ENCODE measurements around the gene POLR2C. TPM values are rescaled to one million over a fixed set of nuclear protein-coding genes. Genes with fewer than 3 reads are reported as not detected.

Gene POLR2C
- 10 to 100 TPM; 48.6 to 61.7 TPM for total RNA-seq

DNA sequence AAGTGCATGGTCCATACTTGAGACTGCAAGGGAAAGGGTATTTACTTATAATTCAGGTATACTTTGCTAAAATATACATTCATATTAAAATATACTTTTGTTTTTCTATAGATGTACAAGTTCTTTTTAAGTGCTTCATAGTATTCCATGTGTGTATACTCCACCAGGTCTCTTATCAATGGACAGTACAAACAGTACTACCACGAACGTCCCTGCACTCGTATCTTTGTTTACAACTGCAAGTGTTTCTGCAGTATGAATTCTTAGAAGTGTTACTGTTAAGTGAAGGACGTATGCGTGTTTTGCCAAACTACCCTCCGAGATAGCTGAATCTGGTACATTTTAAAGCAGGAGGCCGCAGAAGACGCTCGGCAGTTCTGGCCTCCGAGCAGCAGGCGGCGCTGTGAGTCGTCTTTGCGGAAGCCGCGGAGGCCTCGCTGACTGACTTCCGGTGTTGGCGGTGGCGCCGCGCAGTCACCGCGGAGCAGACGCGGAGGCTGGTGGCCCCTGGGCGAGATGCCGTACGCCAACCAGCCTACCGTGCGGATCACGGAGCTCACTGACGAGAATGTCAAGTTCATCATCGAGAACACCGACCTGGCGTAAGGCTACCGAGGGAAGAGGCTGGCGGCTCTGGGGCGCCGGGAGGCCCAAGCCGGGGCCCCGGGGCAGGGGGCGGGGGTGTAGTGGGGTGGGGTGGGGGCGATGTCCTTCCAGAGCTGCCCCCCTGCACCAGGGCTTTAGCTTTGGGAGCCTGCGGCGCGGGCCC, at the start of gene POLR2C:
TSS of gene POLR2C (plus strand) at position 471 of the 769 bp plus-strand sequence. CDS start at position 517, 46 bp downstream.
- ATAC-seq (peak; percentile 96), DNase-seq (peak; percentile 94)
- CTCF ChIA-PET = interaction anchor here (0.6 to 5.2 kb wide), 24 partner anchors 10 to 217 kb away, joined by 3 to 55 read pairs (median 5); partner anchors contain the start of genes ADGRG5, CCDC102A, CIAPIN1 and COQ9
- Mint-ChIP-seq H3K9me3 (ENCODE audit: low read depth) (no peaks in the 10 kb centered on the region), H3K27ac (peak within 1 kb of the TSS; percentile 98), H3K4me1 (peaks cover 31% of the 10 kb centered on the region), H3K27me3 (no peaks in the 10 kb centered on the region), H3K36me3 (peaks cover 16% of the 10 kb centered on the region), H3K4me3 (peak within 1 kb of the TSS; percentile 94)

DNA sequence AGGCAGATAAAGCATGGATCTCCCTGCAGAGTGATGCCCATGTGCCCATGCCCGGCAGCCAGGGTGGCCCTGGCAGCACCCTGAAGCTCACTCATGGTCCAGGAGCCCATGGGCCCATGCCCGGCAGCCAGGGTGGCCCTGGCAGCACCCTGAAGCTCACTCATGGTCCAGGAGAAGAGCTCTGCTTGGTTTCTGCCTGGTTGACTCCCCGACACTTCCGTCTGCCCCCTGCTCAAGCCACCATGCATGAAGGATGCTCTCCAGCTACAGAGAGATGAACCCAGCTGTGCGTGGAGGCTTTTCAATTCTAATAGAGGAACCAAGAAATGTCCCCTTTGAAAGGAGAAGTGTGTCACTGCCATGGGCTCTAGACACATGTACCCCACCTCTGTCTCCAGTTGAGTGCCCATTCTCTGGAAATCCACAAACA, 49.2 kb upstream of the POLR2C start:
- ATAC-seq (no peak), DNase-seq (no peak)
- H3K4me3 Mint-ChIP-seq = no peak overlapping the region
- CTCF ChIA-PET = interaction anchor here (1.6 to 15.5 kb wide), 2 partner anchors 106 to 111 kb away, joined by 7 to 283 read pairs; no protein-coding TSS in a partner anchor
- peaks cover 3% of the 10 kb centered on the region for H3K27me3 Mint-ChIP-seq
- peaks cover 10% of the 10 kb centered on the region for H3K4me1 Mint-ChIP-seq
- H3K36me3 Mint-ChIP-seq = no peaks in the 10 kb centered on the region
- no peak overlapping the region for H3K27ac Mint-ChIP-seq
- no peaks in the 10 kb centered on the region for H3K9me3 Mint-ChIP-seq (ENCODE audit: low read depth)

DNA sequence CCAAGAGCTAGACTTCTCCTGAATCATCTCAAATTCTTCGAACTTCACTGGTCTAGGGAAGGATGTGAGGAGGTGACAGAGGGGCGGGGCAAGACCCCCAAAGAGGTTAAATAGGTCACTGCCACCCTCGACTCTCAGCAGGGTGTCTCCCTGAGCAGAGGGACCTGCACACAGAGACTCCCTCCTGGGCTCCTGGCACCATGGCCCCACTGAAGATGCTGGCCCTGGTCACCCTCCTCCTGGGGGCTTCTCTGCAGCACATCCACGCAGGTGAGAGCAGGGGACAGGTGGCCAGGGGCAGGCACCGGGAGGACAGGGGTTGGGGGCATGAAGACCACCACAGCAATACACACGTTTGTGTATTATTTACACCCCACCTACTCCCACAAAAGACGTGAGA, 48.7 kb upstream of the POLR2C start:
- ATAC-seq (no peak), DNase-seq (no peak)
- H3K9me3 Mint-ChIP-seq (ENCODE audit: low read depth) = no peaks in the 10 kb centered on the region
- peaks cover 13% of the 10 kb centered on the region for H3K4me1 Mint-ChIP-seq
- no peaks in the 10 kb centered on the region for H3K36me3 Mint-ChIP-seq
- no peak overlapping the region for H3K4me3 Mint-ChIP-seq
- CTCF ChIA-PET = interaction anchor here (0.6 to 15.5 kb wide), 4 partner anchors 8 to 111 kb away, joined by 3 to 283 read pairs (median 5); no protein-coding TSS in a partner anchor
- H3K27ac Mint-ChIP-seq = no peak overlapping the region
- H3K27me3 Mint-ChIP-seq = peaks cover 3% of the 10 kb centered on the region

DNA sequence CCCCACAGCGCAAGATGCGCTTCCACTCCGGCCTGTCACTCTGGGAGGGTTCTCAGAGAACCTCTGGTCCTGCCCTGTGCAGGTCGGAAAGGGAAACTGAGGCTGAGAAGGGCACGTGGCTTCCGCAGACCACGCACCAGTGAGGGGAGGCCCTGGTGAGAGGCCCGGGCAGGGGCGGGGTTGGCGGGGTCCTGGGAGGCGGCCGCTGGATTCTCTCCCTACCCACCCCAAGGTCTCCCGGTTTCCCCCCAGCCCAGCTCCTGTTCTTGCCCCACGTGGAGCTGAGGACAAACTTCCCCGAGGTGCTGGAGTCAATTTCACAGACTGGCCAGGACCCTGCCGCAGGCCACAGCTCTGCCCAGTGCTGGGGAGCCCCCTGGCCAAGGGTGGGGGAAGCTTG, 46.4 kb upstream of the POLR2C start:
- ATAC-seq (no peak), DNase-seq (no peak)
- peaks cover 19% of the 10 kb centered on the region for H3K4me1 Mint-ChIP-seq
- H3K4me3 Mint-ChIP-seq = no peak overlapping the region
- H3K27me3 Mint-ChIP-seq = no peaks in the 10 kb centered on the region
- no peaks in the 10 kb centered on the region for H3K36me3 Mint-ChIP-seq
- H3K27ac Mint-ChIP-seq = no peak overlapping the region
- no peaks in the 10 kb centered on the region for H3K9me3 Mint-ChIP-seq (ENCODE audit: low read depth)
- CTCF ChIA-PET = interaction anchor here (0.9 to 15.5 kb wide), 21 partner anchors 11 to 332 kb away, joined by 3 to 283 read pairs (median 6); partner anchors contain the start of genes ARL2BP, CCL17, CIAPIN1 and COQ9

DNA sequence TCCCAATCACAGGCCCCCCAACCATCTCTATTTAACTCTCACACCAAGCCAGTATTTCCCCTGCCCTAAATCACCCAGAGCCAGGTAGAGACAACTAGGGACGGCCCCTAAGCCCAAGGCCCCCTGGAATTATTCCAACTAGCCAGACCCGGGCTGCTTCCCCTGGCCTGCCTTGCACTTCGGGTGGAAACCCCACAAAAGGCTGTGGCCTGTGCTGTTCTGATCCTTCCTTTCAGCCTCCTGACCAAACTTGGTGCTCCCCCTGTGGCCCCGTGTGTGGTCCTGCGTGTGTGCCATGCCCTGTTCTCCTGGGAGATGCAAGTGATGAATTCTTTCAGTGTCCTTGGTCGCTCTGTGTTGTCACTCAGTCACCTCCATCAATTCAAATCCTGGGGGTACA, 43.0 kb upstream of the POLR2C start:
- no peaks in the 10 kb centered on the region for H3K27me3 Mint-ChIP-seq
- peak overlapping the region; percentile 83 for H3K27ac Mint-ChIP-seq
- H3K36me3 Mint-ChIP-seq = no peaks in the 10 kb centered on the region
- DNase-seq = no peak
- no peak for ATAC-seq
- H3K4me1 Mint-ChIP-seq = peaks cover 19% of the 10 kb centered on the region
- CTCF ChIA-PET = interaction anchor here (0.7 to 15.5 kb wide), 17 partner anchors 12 to 336 kb away, joined by 3 to 283 read pairs (median 8); partner anchors contain the start of genes CIAPIN1, COQ9 and POLR2C
- no peaks in the 10 kb centered on the region for H3K9me3 Mint-ChIP-seq (ENCODE audit: low read depth)
- no peak overlapping the region for H3K4me3 Mint-ChIP-seq

DNA sequence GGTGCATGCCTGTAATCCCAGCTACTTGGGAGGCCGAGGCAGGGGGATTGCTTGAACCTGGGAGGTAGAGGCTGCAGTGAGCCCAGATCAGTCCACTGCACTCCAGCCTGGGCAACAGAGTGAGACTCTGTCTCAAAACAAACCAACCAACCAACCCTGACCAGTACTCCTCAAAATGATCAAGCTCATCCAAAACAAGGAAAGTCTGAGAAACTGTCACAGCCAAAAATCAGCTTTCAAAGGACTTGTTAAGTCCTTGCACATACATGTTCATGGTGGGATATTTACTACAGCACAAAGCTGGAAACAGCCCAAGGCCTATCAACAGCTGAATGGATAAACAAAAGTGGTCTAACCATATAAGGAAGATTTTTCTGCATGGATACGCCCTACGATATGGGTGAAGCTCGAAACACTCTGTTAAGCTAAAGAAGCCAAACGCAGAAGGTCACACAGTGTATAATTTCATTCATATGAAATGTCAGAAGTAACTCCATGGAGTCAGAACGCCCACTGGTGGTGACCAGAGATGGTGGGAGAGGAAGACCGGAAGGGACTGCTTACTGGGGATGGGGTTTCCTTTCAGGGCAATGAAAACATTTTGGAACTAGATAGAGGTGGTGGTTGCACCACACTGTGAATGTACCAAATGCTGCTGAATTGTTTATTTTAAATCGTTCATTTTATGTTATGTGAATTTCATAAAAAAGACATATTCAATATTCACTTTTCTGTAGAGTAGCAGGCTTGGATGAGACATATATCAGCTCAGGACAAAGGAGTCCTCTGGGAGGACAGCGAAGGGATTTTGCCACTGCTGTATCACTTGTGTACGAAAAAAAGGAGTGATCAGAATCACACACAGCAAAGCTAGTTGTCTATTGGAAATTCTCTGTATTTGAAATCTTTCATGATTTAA, 40.2 kb upstream of the POLR2C start:
- ATAC-seq (no peak), DNase-seq (no peak)
- CTCF ChIA-PET = interaction anchor here (1.0 to 15.5 kb wide), 4 partner anchors 40 to 119 kb away, joined by 3 to 283 read pairs (median 8); partner anchors contain the start of gene POLR2C
- no peak overlapping the region for H3K4me3 Mint-ChIP-seq
- no peak overlapping the region for H3K27ac Mint-ChIP-seq
- H3K9me3 Mint-ChIP-seq (ENCODE audit: low read depth) = no peaks in the 10 kb centered on the region
- H3K4me1 Mint-ChIP-seq = peaks cover 14% of the 10 kb centered on the region
- no peaks in the 10 kb centered on the region for H3K27me3 Mint-ChIP-seq
- peaks cover 2% of the 10 kb centered on the region for H3K36me3 Mint-ChIP-seq

DNA sequence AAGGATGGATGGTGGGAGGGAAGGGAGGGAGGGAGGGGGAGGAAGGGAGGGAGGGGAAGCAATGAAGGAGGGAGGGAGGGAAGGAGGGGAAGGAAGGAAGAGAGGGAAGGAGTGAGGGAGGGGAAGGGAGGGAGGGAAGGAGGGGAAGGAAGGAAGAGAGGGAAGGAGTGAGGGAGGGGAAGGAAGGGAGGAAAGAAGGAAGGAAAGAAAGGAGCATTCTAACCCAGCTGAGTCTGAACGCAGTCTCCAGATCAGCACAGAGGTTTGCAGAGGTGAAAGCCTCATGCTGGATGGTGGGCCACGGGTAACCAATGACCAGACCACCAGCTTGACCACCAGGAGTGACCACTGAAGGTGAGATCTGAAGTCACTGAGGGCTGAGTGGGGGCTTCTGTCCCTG, 39.3 kb upstream of the POLR2C start:
- CTCF ChIA-PET = interaction anchor here (0.7 to 15.5 kb wide), 5 partner anchors 39 to 120 kb away, joined by 3 to 283 read pairs (median 5); partner anchors contain the start of gene POLR2C
- H3K9me3 Mint-ChIP-seq (ENCODE audit: low read depth) = no peaks in the 10 kb centered on the region
- H3K36me3 Mint-ChIP-seq = peaks cover 5% of the 10 kb centered on the region
- ATAC-seq = no peak
- no peak overlapping the region for H3K27ac Mint-ChIP-seq
- H3K27me3 Mint-ChIP-seq = no peaks in the 10 kb centered on the region
- DNase-seq = no peak
- H3K4me1 Mint-ChIP-seq = peaks cover 9% of the 10 kb centered on the region
- H3K4me3 Mint-ChIP-seq = no peak overlapping the region

DNA sequence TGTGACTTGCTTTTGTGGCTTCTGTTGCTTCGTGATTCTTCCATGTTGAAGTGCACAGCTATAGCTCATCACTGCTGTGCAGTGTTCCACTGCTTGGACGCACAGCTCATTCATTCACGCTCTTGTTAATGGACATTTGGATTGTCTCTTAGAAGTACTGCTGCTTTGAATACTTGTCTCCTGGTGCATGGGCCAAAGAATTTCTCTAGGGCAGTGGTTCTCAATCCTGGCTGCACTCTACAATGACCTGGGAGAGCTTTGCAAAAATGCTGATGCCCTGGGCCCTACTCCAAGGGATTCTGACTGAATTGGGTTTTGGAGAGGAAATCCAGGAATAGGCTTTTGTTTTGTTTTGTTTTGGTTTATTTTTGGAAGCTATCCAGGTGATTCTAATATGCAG, 37.9 kb upstream of the POLR2C start:
- H3K36me3 Mint-ChIP-seq = peaks cover 14% of the 10 kb centered on the region
- H3K27ac Mint-ChIP-seq = no peak overlapping the region
- CTCF ChIA-PET = interaction anchor here (0.7 to 15.5 kb wide), 3 partner anchors 95 to 709 kb away, joined by 3 to 283 read pairs (median 3); no protein-coding TSS in a partner anchor
- H3K27me3 Mint-ChIP-seq = no peaks in the 10 kb centered on the region
- ATAC-seq = no peak
- no peaks in the 10 kb centered on the region for H3K4me1 Mint-ChIP-seq
- DNase-seq = no peak
- H3K4me3 Mint-ChIP-seq = no peak overlapping the region
- no peaks in the 10 kb centered on the region for H3K9me3 Mint-ChIP-seq (ENCODE audit: low read depth)

DNA sequence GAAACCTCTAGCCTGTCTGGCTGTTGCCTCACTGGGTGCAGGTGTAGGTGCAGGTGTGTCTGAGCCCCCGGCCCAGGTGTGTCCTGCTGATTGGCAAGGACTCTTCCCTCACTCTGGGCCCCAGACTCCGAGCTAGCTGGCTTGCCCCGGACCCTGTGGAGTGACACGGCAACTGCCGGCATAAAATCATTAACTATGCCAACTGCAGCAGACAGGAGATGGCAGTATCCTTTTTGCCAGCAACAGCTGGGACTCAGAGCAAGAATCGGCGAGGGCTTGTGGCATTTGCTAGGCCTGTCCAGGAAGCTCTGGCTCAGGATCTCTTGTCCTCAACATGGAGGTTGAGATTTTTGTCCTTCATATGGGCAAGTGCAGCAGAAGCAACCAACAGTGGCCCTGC, 36.1 kb upstream of the POLR2C start:
- Mint-ChIP-seq H3K27ac (no peak overlapping the region), H3K4me3 (no peak overlapping the region), H3K9me3 (ENCODE audit: low read depth) (no peaks in the 10 kb centered on the region), H3K27me3 (no peaks in the 10 kb centered on the region), H3K36me3 (peaks cover 30% of the 10 kb centered on the region), H3K4me1 (no peaks in the 10 kb centered on the region)
- DNase-seq (no peak), ATAC-seq (no peak)
- CTCF ChIA-PET = interaction anchor here (1.1 to 2.6 kb wide), 3 partner anchors 9 to 126 kb away, joined by 3 to 11 read pairs (median 6); no protein-coding TSS in a partner anchor

DNA sequence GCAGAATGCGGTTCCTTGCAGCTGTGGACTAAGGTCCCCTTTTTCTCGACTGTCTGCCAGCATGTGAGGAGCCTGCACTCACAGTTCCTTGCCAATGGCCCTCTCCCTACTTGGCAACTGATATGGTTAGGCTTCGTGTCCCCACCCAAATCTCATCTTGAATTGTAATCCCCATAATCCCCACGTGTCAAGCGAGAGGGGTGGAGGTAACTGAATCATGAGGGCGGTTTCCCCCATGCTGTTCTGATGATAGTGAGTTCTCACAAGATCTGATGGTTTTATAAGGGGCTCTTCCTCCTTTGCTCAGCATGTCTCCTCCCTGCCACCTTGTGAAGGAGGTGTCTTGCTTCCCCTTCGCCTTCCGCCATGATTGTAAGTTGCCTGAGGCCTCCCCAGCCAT, 35.2 kb upstream of the POLR2C start:
- ATAC-seq = no peak
- Mint-ChIP-seq H3K36me3 (peaks cover 32% of the 10 kb centered on the region), H3K4me3 (no peak overlapping the region), H3K27me3 (no peaks in the 10 kb centered on the region), H3K9me3 (ENCODE audit: low read depth) (no peaks in the 10 kb centered on the region), H3K4me1 (no peaks in the 10 kb centered on the region), H3K27ac (no peak overlapping the region)
- CTCF ChIA-PET = interaction anchor here (1.1 to 2.6 kb wide), 3 partner anchors 10 to 127 kb away, joined by 3 to 11 read pairs (median 6); no protein-coding TSS in a partner anchor
- no peak for DNase-seq

DNA sequence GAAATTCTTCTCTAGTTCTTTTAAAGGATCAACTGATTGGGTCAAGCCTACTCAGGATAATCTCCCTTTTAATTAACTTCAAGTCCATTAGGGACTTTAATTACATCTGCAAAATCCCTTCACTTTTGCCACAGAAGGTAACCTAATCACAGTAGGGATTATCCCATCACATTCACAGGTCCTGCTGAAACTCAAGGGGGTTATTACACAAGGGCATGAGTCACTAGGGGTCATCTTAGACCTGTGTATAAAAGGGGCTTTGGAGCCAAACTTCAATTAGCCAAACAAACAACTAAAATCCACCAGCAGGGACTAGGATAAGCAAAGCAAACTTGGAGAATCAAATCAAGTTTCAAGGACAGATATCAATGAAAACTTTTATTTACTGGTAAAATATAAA, 34.7 kb upstream of the POLR2C start:
- Mint-ChIP-seq H3K4me1 (no peaks in the 10 kb centered on the region), H3K9me3 (ENCODE audit: low read depth) (no peaks in the 10 kb centered on the region), H3K27me3 (no peaks in the 10 kb centered on the region), H3K36me3 (peaks cover 37% of the 10 kb centered on the region), H3K4me3 (no peak overlapping the region), H3K27ac (no peak overlapping the region)
- DNase-seq (peak; percentile 9), ATAC-seq (no peak)
- CTCF ChIA-PET = no interaction called here

DNA sequence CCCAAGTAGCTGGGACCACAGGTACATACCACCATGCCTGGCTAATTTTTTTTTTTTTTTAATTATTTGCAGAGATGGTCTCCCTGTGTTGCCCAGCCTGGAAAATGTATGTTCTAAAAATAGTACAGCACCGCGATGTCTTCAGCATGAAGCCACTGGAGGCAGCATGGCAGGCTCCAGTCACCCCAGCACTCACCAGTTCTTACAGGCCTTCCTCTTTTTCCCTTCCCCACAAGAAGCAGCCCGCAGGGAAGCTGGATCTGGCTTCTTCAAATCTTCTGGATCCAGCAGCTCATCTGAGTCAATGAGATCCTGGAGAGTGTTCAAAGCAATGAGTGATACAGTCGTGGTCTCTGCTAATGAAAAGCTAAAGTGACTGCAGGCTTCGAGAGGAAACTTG, 31.5 kb upstream of the POLR2C start:
- ATAC-seq (no peak), DNase-seq (no peak)
- Mint-ChIP-seq H3K4me3 (no peak overlapping the region), H3K9me3 (ENCODE audit: low read depth) (no peaks in the 10 kb centered on the region), H3K27ac (no peak overlapping the region), H3K36me3 (peaks cover 56% of the 10 kb centered on the region), H3K4me1 (no peaks in the 10 kb centered on the region), H3K27me3 (no peaks in the 10 kb centered on the region)
- CTCF ChIA-PET = interaction anchor here (5.9 kb wide), 1 partner anchor 13 kb away, joined by 37 read pairs; no protein-coding TSS in a partner anchor

DNA sequence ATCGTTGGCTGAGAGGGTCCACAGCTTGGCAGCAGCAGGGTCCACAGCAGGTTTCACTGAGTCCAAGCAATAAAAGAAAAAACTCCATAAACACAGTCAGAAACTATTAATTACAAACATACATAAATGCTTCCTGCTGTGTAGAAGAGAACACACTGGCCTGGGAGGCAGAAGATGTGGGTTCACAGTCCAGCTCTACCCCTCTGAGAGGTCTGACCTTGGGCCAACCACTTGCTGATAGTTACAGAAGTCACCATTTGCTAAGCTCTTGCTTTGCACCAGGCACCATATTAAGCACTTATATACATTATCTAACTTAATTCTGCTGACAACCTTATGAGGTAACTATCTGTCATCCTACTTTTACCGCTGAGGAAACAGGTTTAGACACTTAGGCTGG, 30.0 kb upstream of the POLR2C start:
- ATAC-seq = no peak
- no peaks in the 10 kb centered on the region for H3K4me1 Mint-ChIP-seq
- no peak overlapping the region for H3K27ac Mint-ChIP-seq
- DNase-seq = no peak
- CTCF ChIA-PET = interaction anchor here (0.9 to 5.9 kb wide), 3 partner anchors 14 to 87 kb away, joined by 3 to 37 read pairs (median 4); no protein-coding TSS in a partner anchor
- H3K27me3 Mint-ChIP-seq = no peaks in the 10 kb centered on the region
- H3K36me3 Mint-ChIP-seq = peaks cover 53% of the 10 kb centered on the region
- no peaks in the 10 kb centered on the region for H3K9me3 Mint-ChIP-seq (ENCODE audit: low read depth)
- no peak overlapping the region for H3K4me3 Mint-ChIP-seq

Measured in activated CD8-positive, alpha-beta memory T cell treated with anti-CD3 and anti-CD28 coated beads, Interleukin-2, amount 10 ng/mL, durations not matched to agents 7 days and 5 days (primary cell).